Epithelial cell of proximal tubule (primary cell): ENCODE data around the gene PPP2R2B. TPM values are rescaled to one million over a fixed set of nuclear protein-coding genes. Genes with fewer than 3 reads are reported as not detected.

Experiments
- DNase-seq: peaks from one replicate; pipeline ENCODE4 v3.0.0-alpha.2; 2011; ENCODE audit warnings: low read depth
- H3K4me3 ChIP-seq: 2 replicates; pipeline ENCODE4 v1.5.1; 2011; ENCODE audit warnings: low read depth, mild to moderate bottlenecking, low read length
- total RNA-seq: library from RNA; depleted of rRNA; stranded (reverse); fragments of >200 nt; gene quantifications from 2 replicates; pipeline ENCODE4 v1.2.3, GENCODE V29; 2015
- TF ChIP-seq, protein P1 (sequence below): conservative IDR thresholded peaks from 2 replicates; pipeline ENCODE4 v1.5.1; 2012; ENCODE audit warnings: low read depth, mild to moderate bottlenecking, low read length

The PPP2R2B gene
- total RNA-seq, 1 donor from 2014 or later = 3.9 TPM

DNA sequence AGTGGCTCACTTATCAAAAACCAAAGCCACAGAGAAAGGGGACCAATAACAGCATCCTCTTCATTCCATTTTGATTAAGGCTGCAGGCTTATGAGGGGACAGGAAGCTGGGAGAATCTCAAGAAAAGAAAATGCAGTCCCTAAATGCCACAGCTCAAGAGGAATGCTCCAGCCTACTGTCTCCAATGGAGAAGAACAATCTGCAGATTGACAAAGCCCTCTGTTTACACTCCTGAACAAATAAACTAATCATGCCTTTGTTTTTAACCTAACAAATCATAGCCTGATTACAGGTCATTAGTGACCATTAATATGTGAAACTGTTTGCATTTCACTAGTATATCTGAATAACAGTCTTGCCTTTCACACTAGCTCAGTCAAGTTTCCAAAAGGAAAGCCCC lies 26.5 kb downstream of the PPP2R2B start:
- DNase-seq = no peak
- no peak overlapping the region for H3K4me3 ChIP-seq
- TF ChIP-seq, protein P1, sequence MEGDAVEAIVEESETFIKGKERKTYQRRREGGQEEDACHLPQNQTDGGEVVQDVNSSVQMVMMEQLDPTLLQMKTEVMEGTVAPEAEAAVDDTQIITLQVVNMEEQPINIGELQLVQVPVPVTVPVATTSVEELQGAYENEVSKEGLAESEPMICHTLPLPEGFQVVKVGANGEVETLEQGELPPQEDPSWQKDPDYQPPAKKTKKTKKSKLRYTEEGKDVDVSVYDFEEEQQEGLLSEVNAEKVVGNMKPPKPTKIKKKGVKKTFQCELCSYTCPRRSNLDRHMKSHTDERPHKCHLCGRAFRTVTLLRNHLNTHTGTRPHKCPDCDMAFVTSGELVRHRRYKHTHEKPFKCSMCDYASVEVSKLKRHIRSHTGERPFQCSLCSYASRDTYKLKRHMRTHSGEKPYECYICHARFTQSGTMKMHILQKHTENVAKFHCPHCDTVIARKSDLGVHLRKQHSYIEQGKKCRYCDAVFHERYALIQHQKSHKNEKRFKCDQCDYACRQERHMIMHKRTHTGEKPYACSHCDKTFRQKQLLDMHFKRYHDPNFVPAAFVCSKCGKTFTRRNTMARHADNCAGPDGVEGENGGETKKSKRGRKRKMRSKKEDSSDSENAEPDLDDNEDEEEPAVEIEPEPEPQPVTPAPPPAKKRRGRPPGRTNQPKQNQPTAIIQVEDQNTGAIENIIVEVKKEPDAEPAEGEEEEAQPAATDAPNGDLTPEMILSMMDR = no peak

DNA sequence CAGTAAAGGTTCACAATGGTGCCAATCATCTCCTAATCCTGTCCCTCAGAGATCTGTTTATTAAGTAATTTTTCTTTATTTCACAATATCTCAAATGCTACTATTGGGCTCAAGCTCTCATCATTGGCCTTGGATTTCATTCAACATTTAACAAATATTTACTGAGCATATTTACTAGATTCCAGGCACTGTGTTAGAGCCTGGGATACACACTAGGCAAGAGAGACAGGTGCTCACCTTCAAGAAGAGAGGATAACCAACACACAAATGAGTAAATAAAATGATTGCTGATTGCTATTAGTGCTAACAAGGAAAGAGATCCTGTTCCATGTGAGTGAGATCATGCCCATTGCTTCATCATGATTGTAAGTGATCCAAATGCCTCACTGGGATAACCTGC lies 27.4 kb downstream of the PPP2R2B start:
- TF ChIP-seq, protein P1 = no peak
- H3K4me3 ChIP-seq = no peak overlapping the region
- no peak for DNase-seq

DNA sequence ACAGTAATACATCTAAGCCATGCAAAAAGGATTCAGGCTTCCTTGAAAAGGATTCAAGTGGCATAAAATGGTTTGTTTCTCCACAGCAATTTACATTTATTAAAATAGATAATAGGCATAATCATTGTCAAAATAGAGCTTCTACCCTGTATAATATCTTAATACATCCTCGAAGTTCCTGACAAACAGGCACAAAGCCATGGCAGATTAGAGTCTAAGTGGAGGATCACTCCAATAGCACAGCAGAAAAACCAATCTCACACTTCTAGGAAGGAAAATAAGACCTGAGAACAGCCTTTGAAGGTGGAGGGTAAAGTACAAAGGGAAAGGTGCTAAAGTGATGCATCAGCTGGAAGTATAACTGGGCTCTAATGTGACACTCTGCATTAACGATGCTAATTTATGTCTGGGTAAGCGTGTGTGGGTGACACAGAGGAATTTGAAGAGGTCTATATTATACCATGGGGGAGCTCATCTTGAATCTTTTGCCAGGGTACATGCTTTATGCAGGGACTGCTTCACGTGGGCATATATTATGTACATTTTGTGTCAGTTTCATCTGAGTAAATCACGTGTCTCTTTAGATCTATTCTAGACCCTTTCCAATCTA lies 28.8 kb downstream of the PPP2R2B start:
- no peak overlapping the region for H3K4me3 ChIP-seq
- TF ChIP-seq, protein P1 = no peak
- no peak for DNase-seq

DNA sequence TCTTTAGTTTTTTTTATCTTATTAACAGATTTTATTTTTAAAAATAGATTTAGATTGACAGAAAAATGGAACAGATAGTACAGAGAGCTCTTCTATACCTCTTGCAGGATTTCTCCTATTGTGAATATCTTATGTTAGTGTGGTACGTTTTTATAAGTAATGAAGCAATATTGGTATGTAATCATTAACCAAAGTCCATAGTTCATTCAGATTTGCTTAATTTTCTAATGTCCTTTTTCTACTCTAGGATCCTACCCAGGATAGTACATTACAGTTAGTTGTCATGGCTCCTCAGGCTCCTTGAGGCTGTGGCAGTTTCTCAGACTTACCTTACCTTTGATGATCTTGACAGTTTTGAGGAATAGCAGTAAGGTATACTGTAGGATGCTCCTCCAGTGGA lies 30.4 kb downstream of the PPP2R2B start:
- no peak overlapping the region for H3K4me3 ChIP-seq
- no peak for DNase-seq
- TF ChIP-seq, protein P1 = no peak

DNA sequence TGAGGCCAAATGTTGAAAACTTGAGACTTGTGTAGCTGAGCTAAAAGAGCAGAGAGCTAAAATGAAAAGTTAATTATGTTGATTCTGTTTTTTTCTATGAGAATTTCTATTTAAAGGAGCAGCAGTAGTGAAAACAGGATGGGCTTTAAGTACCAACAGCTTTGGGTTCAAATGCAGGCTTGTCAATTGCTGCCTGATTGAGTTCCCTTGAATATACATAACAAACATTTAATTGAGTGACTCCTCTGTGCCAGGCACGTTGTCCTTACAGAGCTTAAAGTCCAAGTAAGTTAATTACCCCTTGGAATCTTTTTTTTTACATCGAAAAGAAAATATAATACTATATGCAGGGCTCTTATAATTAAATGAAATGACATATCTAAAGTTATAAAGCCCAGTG lies 38.5 kb downstream of the PPP2R2B start:
- TF ChIP-seq, protein P1 = no peak
- DNase-seq = no peak
- no peak overlapping the region for H3K4me3 ChIP-seq

DNA sequence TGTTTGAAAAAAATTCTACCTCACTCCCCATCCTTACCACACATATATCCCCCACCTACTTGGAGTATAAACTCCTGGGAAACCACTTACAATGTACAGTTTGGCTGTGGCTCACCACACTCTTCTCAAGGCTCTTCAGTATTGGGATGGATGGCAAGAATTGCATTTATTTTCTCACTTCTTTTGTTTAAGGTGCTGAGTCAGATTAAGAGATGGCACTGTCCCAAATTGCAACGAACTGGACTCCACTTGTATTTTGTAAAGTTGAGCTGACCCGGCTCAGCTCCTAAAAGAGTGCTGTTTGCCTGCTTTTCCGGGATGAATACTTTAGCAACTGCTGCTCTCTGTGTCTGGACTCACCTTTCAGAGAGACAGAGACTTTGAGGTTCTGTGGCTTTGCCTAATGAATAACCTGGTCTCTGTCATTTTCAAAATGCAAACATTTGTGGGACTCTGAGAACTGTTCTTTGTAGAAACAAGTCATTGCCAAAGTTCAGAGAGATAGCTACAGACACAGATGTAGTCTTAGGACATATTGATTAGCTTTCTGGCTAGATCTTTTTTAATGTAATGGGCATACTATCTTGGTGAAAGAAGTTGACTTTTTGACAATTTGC lies 42.2 kb downstream of the PPP2R2B start:
- TF ChIP-seq, protein P1 = no peak
- no peak overlapping the region for H3K4me3 ChIP-seq
- no peak for DNase-seq
